22Rv1 (cell line): ENCODE results near the gene RAB30.
"Not testable (repeated sequence)": the region's sequence is repeated elsewhere in the genome, so short reads cannot be mapped to it uniquely, and the experiment has no call there.

Source experiments
- H3K27ac ChIP-seq: fragments of 450-650 bp; 2 replicates; pipeline ENCODE4 v1.5.1; 2017
- ZFX ChIP-seq: fragments of 450-650 bp; IDR thresholded peaks from 2 replicates; pipeline ENCODE4 v1.6.1; 2017; ENCODE audit warnings: antibody characterized with exemption, borderline replicate concordance
- TF ChIP-seq, protein P1 (sequence below): fragments of 450-650 bp; IDR thresholded peaks from 2 replicates; pipeline ENCODE4 v1.5.1; 2017; ENCODE audit warnings: mild to moderate bottlenecking

The RAB30 gene

DNA sequence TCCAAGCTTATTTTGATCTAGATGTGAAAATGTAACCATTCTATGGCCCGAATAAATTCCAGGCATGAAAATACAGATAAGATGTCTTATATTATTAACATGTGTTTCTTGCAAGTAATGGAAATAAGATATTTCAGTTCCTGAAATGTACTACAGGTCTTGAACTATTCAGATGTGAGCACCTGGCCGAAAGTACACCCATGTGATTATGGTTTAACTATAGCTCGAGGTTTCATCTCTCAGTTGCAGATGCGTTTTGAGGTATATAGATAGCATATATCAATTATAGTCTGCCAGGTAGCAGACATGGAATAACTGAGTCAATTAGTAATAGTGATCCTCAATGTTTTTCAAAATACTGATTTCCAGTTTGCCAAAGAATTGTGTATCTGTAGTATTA lies 101.9 kb downstream of the RAB30 start:
- TF ChIP-seq, protein P1, sequence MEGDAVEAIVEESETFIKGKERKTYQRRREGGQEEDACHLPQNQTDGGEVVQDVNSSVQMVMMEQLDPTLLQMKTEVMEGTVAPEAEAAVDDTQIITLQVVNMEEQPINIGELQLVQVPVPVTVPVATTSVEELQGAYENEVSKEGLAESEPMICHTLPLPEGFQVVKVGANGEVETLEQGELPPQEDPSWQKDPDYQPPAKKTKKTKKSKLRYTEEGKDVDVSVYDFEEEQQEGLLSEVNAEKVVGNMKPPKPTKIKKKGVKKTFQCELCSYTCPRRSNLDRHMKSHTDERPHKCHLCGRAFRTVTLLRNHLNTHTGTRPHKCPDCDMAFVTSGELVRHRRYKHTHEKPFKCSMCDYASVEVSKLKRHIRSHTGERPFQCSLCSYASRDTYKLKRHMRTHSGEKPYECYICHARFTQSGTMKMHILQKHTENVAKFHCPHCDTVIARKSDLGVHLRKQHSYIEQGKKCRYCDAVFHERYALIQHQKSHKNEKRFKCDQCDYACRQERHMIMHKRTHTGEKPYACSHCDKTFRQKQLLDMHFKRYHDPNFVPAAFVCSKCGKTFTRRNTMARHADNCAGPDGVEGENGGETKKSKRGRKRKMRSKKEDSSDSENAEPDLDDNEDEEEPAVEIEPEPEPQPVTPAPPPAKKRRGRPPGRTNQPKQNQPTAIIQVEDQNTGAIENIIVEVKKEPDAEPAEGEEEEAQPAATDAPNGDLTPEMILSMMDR = no peak
- TF ChIP-seq ZFX = no peak
- no peak overlapping the region for H3K27ac ChIP-seq

DNA sequence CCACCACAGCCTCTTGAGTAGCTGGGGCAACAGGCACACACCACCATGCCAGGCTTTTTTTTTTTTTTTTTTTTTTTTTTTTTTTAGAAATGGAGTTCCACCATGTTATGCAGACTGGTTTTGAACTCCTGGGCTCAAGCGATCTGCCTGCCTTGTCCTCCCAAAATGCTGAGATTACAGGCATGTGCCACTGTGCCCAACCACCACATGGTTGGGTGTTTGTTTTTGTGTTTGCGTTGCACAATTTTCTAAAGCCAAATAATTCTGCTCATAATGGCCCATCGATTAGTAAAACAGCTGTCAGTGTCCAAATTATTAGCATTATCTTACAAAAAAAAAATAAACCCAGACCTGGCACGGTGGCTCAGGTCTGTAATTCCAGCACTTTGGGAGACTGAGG lies 104.3 kb downstream of the RAB30 start:
- no peak overlapping the region for H3K27ac ChIP-seq
- no peak for TF ChIP-seq ZFX
- TF ChIP-seq, protein P1 = no peak

DNA sequence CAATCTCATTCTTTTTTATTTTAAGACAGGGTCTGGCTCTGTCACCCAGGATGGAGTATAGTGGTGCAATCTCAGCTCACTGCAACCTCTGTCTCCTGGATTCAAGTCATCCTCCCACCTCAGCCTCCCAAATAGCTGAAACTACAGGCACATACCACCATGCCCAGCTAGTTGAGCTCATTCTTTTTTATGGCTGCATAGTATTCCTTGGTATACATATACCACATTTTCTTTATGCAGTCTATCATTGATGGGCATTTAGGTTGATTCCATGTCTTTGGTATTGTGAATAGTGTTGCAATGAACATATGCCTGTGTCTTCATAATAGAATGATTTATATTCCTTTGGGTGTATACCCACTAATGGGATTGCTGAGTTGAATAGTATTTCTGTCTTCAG lies 109.7 kb downstream of the RAB30 start:
- not testable (repeated sequence) for H3K27ac ChIP-seq

DNA sequence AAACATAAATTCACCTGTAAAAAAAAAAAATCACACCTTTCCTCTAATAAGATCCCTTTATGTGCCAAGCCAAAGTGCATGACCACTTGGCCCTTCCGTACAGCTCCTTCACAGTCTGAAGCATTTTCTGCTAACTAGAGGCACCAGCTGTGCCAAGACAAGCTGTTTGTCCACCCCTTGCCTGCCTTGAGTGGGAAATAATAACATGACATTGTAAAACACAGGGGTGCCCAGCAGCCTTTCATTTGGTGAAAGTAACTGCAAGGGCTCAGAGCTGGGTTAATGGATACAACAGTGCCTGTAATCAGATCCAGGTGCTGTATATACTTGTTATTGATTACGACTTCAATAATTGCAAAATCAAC lies 110.9 kb downstream of the RAB30 start:
- H3K27ac ChIP-seq = no peak overlapping the region
- TF ChIP-seq ZFX = no peak
- TF ChIP-seq, protein P1 = no peak

DNA sequence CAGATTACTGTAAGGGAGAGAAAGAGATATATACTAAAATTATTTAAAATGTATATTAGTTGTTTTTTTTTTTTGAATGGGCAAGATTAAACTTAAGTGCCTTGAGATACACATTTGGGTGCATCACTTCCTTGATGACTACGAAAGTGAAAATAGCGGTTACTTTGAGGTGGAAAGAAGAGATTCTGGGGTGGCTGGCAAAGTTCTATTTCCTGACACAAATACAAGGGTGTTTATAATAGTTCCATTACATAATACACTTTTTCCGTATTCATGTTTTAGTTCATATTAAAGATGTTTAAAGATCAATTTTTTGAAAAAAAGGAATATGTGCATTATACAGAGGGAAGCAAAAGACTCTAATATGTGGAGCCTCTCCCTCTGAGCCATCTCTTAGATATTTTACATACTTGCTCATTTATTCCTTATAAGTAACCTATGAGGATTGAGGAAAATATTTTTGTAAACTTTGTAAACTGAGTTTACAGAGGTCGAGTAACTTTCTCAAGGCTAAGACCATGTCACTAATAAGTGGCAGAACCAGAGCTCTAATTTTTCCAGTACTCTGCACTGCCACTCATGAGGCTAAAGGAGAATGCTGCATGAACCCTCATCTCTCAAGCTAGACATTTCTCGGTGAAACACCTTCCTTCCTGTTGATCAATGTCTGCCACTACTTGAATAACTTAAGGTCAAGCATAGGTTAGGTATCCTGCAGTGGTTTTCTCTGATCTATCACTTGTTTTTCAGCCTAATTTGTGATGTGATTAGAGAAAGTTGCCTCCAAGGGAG lies 111.5 kb downstream of the RAB30 start:
- no peak for TF ChIP-seq ZFX
- TF ChIP-seq, protein P1 = no peak
- no peak overlapping the region for H3K27ac ChIP-seq

DNA sequence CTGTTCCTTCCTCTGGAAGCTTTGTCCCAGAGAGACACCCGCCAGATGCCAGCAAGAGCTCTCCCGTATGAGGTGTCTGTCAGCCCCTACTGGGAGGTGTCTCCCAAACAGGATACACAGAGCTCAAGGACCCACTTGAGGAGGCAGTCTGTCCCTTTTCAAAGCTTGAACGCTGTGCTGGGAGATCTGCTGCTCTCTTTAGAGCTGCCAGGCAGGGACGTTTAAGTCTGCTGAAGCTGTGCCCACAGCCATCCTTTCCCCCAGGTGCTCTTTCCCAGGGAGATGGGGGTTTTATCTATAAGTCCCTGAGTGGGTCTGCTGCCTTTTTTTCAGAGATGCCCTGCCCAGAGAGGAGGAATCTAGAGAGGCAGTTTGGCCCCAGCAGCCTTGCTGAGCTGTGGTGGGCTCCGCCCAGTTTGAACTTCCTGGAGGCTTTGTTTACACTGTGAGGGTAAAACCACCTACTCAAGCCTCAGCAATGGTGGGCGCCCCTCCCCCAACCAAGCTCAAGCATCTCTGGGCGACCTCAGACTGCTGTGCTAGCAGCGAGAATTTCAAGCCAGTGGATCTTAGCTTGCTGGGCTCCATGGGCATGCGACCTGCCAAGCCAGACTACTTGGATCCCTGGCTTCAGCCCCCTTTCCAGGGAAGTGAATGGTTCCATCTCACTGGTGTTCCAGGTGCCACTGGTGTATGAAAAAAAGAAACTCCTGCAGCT lies 115.8 kb downstream of the RAB30 start:
- not testable (repeated sequence) for H3K27ac ChIP-seq

DNA sequence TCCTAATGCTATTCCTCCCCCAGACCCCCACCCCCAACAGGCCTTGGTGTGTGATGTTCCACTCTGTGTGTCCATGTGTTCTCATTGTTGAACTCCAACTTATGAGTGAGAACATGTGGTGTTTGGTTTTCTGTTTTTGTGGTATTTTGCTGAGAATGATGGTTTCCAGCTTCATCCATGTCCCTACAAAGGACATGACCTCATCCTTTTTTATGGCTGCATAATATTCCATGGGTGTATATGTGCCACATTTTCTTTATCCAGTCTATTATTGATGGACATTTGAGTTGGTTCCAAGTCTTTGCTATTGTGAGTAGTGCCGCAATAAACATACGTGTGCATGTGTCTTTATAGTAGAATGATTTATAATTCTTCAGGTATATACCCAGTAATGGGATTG lies 121.2 kb downstream of the RAB30 start:
- H3K27ac ChIP-seq = not testable (repeated sequence)

DNA sequence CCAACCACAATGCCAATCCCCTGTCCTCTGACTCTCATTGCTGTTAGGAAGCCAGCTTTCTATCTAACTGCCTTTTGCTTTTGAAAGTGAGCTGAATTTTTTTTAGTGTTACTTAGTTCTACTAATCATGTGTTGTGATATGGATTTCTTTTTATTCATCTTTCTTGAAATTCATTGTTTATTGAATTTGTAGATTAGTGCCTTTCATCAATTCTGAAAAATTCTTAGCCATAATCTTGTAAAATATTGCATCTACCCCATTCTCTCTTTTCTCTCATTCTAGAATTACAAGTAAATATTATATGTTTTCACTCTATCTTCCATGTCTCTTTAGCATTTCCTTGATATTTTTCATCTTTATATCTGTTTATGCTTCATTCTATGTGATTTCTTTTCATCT lies 122.3 kb downstream of the RAB30 start:
- TF ChIP-seq, protein P1 = no peak
- TF ChIP-seq ZFX = no peak

DNA sequence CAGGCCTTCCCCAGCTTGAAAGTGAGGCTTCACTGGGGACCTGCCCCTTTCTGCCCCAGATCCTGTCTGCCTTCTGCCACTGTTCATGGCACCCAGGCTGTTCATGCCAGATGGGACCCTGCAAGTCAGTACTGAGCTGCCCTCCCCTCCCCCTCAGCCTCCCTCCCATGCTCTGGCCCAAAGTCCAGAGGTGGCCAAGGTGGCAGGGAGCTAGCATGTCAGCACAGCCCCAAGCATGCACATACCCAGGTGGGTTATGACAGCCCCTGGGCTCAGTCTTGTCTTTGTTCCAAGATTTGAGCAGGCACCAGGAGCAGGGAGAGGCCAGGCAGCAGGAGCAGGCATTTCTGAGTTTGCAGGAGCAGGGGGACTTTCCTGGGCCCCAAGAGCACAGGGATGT lies 126.0 kb downstream of the RAB30 start:
- H3K27ac ChIP-seq = no peak overlapping the region
- TF ChIP-seq, protein P1 = no peak

More for the DNA sequence above, 122.3 kb downstream of the RAB30 start:
- H3K27ac ChIP-seq = no peak overlapping the region

DNA sequence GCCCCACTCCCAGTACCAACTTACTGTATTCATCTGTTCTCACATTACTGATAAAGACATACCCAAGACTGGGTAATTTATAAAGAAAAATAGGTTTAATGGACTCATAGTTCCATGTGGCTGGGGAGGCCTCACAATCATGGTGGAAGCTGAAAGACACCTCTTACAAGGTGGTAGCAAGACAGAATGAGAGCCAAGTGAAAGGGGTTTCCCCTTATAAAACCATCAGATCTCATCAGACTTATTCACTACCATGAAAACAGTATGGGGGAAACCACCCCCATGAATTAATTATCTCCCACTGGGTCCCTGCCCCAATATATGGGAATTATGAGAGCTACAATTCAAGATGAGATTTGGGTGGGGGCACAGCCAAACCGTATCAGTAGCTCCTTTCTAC lies 126.7 kb downstream of the RAB30 start:
- not testable (repeated sequence) for H3K27ac ChIP-seq
